GM20000 (cell line): ENCODE data around the gene FZR1.
"Not testable (repeated sequence)": the region's sequence is repeated elsewhere in the genome, so short reads cannot be mapped to it uniquely, and the experiment has no call there.

Source experiments
- DNase-seq: peaks from one replicate; pipeline ENCODE4 v3.0.0; 2012; ENCODE audit warnings: low spot score
- TF ChIP-seq, protein P1 (sequence below): IDR thresholded peaks from 2 replicates; pipeline ENCODE4 v1.5.1; 2012; ENCODE audit warnings: mild to moderate bottlenecking, control low read depth; ENCODE audit errors: extremely low read depth, missing control alignments

Gene FZR1

DNA sequence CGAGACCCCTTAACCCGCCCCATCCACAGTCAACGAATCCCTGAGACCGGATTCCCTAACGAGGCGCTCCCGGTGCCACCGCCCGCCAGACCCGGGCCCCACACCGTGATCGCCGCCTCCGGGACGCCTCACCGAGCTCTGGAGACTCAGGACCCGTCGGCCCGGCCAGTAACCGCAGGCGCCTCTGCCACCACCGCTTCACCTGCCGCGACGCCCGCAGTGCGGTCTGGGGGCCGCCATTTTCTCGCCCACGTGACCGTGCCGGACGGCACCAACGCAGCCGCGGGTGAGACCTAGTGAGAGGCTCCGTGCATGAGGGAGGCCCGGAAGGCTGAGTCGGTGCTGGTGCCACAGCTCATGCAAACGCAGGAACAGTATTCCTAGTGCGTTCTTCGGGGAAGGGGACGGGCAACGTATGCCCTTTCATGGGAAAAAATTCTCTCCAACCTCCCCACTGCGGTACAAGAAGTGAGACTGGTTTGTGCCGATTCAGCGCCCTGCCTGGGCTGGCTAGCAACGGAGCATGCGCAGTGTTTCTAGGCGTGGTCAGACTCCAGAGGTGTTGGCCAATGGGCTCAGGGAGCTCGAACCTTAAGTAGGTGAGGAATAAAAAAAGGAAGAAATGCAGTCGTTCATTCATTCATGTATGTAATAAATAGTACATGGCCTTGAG, 5.5 kb upstream of the FZR1 start, which contains the start of gene DOHH:
Gene DOHH, minus strand, starts transcription at position 246 of the 673 bp plus-strand sequence. CDS start 3,860 bp downstream, outside the sequence.
- peak; percentile 96 for DNase-seq
- TF ChIP-seq, protein P1, sequence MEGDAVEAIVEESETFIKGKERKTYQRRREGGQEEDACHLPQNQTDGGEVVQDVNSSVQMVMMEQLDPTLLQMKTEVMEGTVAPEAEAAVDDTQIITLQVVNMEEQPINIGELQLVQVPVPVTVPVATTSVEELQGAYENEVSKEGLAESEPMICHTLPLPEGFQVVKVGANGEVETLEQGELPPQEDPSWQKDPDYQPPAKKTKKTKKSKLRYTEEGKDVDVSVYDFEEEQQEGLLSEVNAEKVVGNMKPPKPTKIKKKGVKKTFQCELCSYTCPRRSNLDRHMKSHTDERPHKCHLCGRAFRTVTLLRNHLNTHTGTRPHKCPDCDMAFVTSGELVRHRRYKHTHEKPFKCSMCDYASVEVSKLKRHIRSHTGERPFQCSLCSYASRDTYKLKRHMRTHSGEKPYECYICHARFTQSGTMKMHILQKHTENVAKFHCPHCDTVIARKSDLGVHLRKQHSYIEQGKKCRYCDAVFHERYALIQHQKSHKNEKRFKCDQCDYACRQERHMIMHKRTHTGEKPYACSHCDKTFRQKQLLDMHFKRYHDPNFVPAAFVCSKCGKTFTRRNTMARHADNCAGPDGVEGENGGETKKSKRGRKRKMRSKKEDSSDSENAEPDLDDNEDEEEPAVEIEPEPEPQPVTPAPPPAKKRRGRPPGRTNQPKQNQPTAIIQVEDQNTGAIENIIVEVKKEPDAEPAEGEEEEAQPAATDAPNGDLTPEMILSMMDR = no peak

- no peak for DNase-seq
- TF ChIP-seq, protein P1 = no peak
Observed at GRCh38 chr19:3501780-3502179, 4.3 kb upstream of the FZR1 start.

DNA sequence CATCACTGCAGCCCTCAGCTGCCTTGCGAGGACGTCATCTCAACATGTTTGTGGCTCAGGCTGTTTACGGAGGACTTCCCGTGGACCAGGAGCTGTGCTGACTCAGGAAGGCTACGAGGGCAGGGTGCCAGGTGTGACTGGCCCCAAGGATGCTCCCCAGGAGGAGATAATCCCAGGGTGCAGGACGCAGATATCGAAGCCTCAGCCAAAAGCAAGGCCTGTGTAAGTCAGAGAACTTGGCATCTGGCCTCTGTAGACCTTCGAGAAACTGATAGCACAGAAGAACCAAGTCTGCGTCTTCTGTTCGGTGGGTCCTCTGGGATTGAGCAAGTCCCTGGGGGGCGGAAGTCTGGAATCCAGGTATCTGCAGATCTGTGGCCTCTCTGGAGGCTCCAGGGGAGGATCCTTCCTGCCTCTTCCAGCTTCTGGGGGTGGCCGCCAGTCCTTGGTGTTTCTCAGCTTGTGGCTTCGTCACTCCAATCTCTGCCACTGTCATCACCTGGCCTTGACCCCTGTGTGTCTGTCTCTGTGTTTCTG, 3.0 kb upstream of the FZR1 start:
- TF ChIP-seq, protein P1 = no peak
- DNase-seq = no peak

- TF ChIP-seq, protein P1 = no peak
- no peak for DNase-seq
Observed at GRCh38 chr19:3504735-3505134, 1.4 kb upstream of the FZR1 start.

DNA sequence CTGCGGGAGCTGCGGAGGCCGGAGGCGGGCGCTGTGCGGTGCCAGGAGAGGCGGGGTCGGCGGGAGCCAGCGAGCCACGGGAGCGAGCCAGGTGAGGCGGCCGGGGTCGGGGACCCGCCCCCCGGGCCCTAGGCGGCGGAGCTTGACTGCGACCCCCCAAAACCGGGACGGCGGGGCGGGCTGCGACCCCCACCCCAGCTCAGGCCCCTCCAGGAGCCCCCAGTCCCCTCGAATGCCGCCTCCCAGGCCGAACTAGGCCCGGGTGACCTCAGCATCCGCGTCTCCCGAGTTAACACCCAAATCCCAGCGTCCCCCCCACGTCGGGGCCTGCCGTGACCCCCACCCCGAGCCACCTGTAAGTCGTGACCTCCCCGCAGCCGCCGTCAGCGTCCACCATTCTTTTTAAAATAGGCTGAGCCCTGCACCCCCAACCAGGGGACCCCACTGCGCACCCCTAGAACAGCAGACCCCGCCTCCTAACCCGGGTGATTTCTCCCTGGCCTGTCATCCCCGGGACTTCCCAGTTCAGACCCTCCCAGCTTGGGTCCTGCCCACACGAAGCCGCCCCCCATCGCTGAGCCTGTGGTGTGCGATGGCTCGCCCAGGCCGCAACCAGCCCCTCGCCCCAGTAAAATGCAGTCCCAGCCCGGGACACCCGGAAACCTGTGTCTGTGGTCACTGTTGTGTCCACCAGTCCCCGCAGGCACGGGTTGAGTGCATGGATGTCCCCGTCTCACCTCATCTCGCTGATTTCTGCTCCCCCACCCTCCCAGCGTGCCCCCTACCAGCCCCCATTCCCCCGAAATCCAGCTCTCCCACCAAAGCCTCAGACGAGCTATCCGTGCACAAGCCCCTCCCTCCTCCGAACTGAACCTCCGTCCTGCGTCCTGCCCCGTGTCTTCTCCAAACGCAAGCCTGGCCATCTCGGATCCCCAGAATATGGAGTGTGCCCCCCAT, 551 bp downstream of the FZR1 start:
- TF ChIP-seq, protein P1 = no peak
- DNase-seq = peak; percentile 58

- DNase-seq = no peak
- TF ChIP-seq, protein P1 = no peak
Observed at GRCh38 chr19:3507371-3508120, 1.4 kb downstream of the FZR1 start.

- not testable (repeated sequence) for DNase-seq
Observed at GRCh38 chr19:3508121-3508661, 2.1 kb downstream of the FZR1 start.
